ENCODE results near the gene RTN4R. TPM values are rescaled to one million over a fixed set of nuclear protein-coding genes. Genes with fewer than 3 reads are reported as not detected.
"Not testable (repeated sequence)": the region's sequence is repeated elsewhere in the genome, so short reads cannot be mapped to it uniquely, and the experiment has no call there.

RTN4R gene
- total and polyA plus RNA-seq, 9 donors = 0.48 to 8.2 (median 1.8) TPM; not detected in 1

- Histone ChIP-seq H3K4me3 (no peak overlapping the region), H3K36me3 (no peaks in the 10 kb centered on the region), H3K9me3 (no peaks in the 10 kb centered on the region), H3K4me1 (ENCODE audit: insufficient read depth) (peaks cover 5% of the 10 kb centered on the region), H3K27ac (no peak overlapping the region), H3K27me3 (no peaks in the 10 kb centered on the region)
- intact Hi-C loops (cut with DNase I) = no loop called here
- WGBS, 3 donors = 66 to 82% (median 79%) methylated on average over 13 to 25 of the region's 25 CpGs
- no peak for TF ChIP-seq POLR2A (IDR thresholded peaks at IDR 0.05)
- TF ChIP-seq CTCF (IDR thresholded peaks at IDR 0.05) = no peak
- TF ChIP-seq EP300 (IDR thresholded peaks at IDR 0.05) = no peak
- DNase-seq = peak in 2 of 5 donors; percentile 15 to 21
Observed at GRCh38 chr22:20315337-20316216, 47.5 kb upstream of the RTN4R start.

- 84 to 90% (median 84%) methylated on average over 9 to 12 of the region's 12 CpGs for WGBS, 3 donors
- DNase-seq = peak in 1 of 5 donors; percentile 13
Observed at GRCh38 chr22:20314741-20315336, 46.7 kb upstream of the RTN4R start.

DNA sequence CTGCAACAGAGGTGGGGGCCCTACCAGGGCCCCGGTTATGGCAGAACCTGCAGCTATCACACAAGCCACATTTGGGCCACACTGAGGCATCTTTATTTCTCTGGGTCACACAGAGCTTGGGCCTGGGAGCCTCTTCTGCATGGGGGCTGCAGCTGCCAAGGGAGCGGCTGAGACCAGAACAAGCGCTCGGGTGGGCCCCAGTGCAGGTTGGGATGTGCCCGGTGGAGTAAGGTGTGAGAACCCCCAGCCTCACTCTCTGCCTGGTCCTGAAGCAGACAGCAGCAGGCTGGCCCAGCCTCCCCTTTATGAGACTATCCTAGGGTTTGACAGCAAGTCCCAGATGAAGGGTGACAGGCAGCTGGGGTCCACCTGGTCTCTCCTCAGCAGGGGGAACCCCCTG lies 46.1 kb upstream of the RTN4R start:
- H3K9me3 ChIP-seq; H3K4me1 ChIP-seq (ENCODE audit: insufficient read depth); H3K36me3 ChIP-seq; intact Hi-C loops (cut with DNase I); H3K27ac ChIP-seq; H3K4me3 ChIP-seq; H3K27me3 ChIP-seq: not testable (repeated sequence)
- DNase-seq = peak in 1 of 5 donors; percentile 6
- 78 to 91% methylated on average over 4 to 5 of the region's 5 CpGs; no CpG with 5 or more reads in 1 of the 3 donors for WGBS, 3 donors

More at GRCh38 chr22:20314741-20315336, 46.7 kb upstream of the RTN4R start:
- H3K4me1 ChIP-seq (ENCODE audit: insufficient read depth); H3K4me3 ChIP-seq; H3K27me3 ChIP-seq; intact Hi-C loops (cut with DNase I); H3K27ac ChIP-seq; H3K36me3 ChIP-seq; H3K9me3 ChIP-seq: not testable (repeated sequence)

DNA sequence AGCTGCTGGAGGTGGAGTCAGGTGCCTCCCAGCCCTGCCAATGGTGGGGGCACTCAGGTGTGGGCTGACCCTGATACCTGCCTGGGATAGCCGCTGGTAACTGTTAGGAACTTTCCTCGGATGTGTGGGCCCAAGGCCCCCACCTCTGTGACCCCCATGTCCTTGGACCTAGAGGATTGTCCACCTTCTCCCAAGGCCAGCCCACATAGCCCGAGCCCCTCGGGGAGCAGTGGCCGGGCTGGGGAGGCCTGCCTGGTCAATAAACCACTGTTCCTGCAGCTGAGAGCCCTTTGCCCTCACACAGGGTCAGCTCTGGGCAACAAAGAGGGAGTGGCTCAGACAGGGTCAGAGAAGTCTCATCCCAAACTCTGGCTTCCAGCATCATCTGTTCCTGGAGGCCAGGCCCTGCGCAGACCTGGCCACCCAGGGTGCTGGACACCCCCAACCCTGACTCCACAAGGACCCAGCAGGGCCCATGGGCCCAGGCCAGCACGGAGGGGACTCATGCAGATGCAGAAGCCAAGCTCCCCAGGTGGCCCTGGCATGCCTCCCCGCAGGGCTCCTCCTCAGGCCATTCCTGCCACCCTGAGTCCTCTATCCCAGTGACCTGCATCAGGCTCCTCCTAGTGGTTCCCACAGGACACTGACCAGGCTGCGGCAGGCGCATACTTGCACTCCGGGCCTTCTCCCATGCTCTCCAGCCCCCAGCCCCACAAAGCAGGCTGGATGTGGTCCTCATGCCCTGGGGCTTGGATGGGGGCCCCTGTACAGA lies 45.4 kb upstream of the RTN4R start:
- intact Hi-C loops (cut with DNase I); H3K4me1 ChIP-seq (ENCODE audit: insufficient read depth); H3K36me3 ChIP-seq; H3K4me3 ChIP-seq; H3K27me3 ChIP-seq; H3K27ac ChIP-seq; H3K9me3 ChIP-seq: not testable (repeated sequence)
- peak in 1 of 5 donors; percentile 10 for DNase-seq
- 72 to 81% (median 77%) methylated on average over 6 to 10 of the region's 11 CpGs for WGBS, 3 donors

DNA sequence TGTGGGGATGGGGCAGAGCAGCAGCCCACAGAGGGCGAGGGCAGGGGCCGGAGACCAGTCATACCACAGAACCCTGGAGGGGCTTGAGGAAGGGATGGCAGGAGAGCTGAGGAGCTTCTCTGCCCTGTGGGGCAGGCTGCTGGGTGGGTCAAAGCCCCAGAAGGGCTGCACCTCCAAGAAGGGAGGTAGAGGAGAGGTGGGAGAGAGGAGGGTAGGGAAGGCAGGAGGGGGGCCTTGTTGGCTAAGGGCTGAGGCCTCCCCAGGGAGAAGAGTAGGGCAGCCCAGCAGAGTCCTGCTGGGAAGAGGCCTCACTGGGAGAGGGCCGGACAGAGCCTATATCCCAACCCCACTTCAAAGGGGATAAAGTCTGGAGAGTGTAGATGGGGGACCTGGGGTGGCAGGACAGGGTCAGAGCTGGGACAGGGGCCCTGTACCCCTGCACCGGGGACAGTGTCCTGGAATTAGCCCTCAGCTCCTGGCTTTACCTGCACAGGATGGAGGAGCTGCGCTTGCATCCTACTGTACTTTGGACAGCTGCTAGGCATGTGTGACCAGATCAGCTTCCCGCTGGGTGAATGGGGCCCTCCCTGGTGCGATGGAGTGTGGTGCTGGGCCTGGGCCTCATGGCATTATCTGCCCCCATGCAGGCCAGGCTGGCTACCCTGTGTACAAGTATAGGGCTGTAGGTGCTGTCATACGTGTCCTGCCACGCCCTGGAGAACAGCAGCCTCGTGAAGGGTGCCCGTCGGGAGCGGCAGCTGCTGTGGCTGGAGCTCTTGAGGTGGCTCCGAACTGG lies 44.5 kb upstream of the RTN4R start:
- no peak overlapping the region for H3K27ac ChIP-seq
- WGBS, 3 donors = 83 to 87% (median 84%) methylated on average over 13 to 14 of the region's 14 CpGs
- intact Hi-C loops (cut with DNase I) = no loop called here
- no peak overlapping the region for H3K4me3 ChIP-seq
- TF ChIP-seq CTCF (IDR thresholded peaks at IDR 0.05) (no peak), POLR2A (IDR thresholded peaks at IDR 0.05) (no peak), EP300 (IDR thresholded peaks at IDR 0.05) (no peak)
- no peaks in the 10 kb centered on the region for H3K4me1 ChIP-seq (ENCODE audit: insufficient read depth)
- H3K36me3 ChIP-seq = no peaks in the 10 kb centered on the region
- H3K9me3 ChIP-seq = no peaks in the 10 kb centered on the region
- H3K27me3 ChIP-seq = no peaks in the 10 kb centered on the region
- peak in 1 of 5 donors; percentile 8 for DNase-seq

DNA sequence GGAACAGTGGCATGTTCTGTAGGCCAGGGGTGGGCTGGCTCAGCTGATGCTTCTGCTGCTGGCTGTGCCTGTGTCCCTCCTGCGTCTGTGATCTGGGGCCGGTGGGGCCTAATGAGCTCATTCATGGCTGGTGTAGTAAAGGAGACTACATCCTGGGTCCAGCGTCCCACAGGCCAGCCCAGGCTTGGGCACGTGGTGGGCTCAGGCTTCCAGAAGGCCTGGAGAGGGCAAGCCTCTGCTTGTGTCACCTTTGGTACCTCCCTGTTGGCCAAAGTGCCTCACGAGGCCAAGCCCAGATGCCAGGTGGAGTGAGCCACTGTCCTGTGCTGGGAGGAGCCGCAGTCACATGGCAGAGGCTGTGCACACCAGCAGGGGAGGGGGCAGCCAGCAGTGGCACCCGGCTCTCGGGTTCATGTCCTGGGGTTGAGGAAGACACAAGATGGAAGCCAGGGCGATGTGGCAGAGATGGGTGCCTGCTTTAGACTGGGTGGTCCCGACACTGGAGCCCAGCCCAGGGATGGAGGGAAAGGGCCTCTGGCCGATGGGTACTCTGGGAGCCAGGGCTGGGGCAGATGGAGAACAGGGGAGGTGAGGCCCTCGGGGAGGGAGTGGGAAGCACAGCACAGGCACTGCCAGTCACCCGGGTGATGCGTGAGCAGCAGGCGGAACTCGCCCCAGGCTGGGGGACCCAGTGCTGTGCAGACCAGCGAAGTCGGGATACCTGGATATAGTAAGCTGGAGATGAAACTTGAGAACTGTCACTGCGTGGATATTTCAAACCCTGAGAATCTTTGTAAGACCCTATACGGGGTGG lies 43.3 kb upstream of the RTN4R start:
- H3K27ac ChIP-seq; H3K27me3 ChIP-seq; H3K4me3 ChIP-seq; H3K4me1 ChIP-seq (ENCODE audit: insufficient read depth); H3K9me3 ChIP-seq; intact Hi-C loops (cut with DNase I); H3K36me3 ChIP-seq: not testable (repeated sequence)
- peak in 1 of 5 donors; percentile 12 for DNase-seq
- WGBS, 3 donors = 72 to 78% (median 77%) methylated on average over 14 to 18 of the region's 20 CpGs

GRCh38 chr22:20310773-20311172 lies 42.7 kb upstream of the RTN4R start:
- H3K36me3 ChIP-seq; H3K9me3 ChIP-seq; H3K4me1 ChIP-seq (ENCODE audit: insufficient read depth); H3K4me3 ChIP-seq; H3K27ac ChIP-seq; H3K27me3 ChIP-seq; intact Hi-C loops (cut with DNase I): not testable (repeated sequence)
- 80 to 87% (median 80%) methylated on average over 2 to 6 of the region's 6 CpGs for WGBS, 3 donors
- peak in 1 of 5 donors; percentile 7 for DNase-seq

- H3K4me1 ChIP-seq (ENCODE audit: insufficient read depth); H3K9me3 ChIP-seq; H3K4me3 ChIP-seq; H3K27ac ChIP-seq; H3K36me3 ChIP-seq; intact Hi-C loops (cut with DNase I); H3K27me3 ChIP-seq: not testable (repeated sequence)
- DNase-seq = peak in 1 of 5 donors; percentile 8
- 72 to 83% (median 78%) methylated on average over 5 of the region's 7 CpGs for WGBS, 3 donors
Observed at GRCh38 chr22:20310180-20310579, 42.1 kb upstream of the RTN4R start.

All from ovary (tissue), 9 donors.